Dedifferentiated amniotic fluid mesenchymal stem cell (primary cell): ENCODE data around the gene INAFM2.

ENCODE experiments used
- DNase-seq: peaks from one replicate; pipeline ENCODE4 v3.0.0-alpha.2; 2016; ENCODE audit errors: extremely low spot score

INAFM2 gene

GRCh38 chr15:40343512-40343911 lies 20.0 kb downstream of the INAFM2 start:
- peak; percentile 91 for DNase-seq

- DNase-seq = no peak
Observed at GRCh38 chr15:40344217-40344616, 20.7 kb downstream of the INAFM2 start.

DNA sequence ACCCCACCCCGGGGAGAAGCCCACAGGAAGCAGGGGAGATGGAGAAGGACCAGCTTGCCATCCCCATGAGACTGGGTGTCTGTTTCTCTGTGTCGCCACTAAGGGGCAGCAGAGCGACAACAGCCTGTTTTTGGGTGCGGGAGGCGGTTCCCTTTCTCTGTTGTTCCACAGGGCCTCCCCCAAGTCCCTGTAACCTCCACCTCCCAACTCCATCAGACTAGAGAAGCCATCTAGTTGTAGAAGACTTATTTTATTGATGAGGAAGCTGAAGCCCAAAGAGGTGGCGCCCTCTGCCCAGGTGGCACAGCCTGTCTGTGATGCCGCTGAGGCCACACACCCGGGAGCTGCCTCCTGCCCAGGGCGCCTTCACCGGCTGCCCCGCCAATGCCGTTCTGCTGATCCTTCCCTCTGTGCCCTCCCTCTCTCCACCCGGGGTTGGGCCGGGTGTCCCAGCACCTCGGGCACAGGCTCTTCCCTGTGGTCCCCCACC lies 21.2 kb downstream of the INAFM2 start:
- DNase-seq = peak; percentile 46

DNA sequence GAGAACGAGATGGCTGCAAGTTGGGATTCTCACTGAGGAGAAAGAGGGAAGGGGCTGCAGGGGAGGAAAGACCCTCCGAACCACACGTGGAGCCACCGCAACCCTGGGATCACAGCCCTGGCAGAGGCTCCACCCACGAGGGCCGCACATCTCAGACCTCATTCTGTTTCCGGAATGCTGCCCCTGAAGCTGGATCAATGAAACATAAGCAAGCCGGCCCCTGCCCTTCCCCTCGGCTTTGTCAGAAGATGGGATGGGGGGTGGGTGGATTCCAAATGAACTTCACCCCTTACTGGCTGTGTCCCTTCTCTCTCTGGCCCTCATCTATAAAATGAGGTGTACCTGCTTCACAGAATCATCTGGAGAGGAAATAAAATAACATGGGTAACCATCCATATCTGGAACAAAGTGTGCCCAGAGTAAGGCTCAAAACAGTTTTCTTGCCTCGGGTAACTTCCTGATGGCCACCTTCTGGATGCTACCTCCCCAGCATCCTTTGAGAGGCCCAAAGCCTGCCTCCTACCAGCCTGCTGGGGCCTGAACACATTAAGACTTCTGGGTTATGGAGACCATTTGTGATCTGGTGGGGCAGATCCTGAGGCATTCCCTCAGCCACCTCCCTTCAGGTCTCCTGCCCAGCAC lies 21.9 kb downstream of the INAFM2 start:
- DNase-seq = no peak

GRCh38 chr15:40345867-40346578 lies 22.5 kb downstream of the INAFM2 start:
- DNase-seq = no peak

DNA sequence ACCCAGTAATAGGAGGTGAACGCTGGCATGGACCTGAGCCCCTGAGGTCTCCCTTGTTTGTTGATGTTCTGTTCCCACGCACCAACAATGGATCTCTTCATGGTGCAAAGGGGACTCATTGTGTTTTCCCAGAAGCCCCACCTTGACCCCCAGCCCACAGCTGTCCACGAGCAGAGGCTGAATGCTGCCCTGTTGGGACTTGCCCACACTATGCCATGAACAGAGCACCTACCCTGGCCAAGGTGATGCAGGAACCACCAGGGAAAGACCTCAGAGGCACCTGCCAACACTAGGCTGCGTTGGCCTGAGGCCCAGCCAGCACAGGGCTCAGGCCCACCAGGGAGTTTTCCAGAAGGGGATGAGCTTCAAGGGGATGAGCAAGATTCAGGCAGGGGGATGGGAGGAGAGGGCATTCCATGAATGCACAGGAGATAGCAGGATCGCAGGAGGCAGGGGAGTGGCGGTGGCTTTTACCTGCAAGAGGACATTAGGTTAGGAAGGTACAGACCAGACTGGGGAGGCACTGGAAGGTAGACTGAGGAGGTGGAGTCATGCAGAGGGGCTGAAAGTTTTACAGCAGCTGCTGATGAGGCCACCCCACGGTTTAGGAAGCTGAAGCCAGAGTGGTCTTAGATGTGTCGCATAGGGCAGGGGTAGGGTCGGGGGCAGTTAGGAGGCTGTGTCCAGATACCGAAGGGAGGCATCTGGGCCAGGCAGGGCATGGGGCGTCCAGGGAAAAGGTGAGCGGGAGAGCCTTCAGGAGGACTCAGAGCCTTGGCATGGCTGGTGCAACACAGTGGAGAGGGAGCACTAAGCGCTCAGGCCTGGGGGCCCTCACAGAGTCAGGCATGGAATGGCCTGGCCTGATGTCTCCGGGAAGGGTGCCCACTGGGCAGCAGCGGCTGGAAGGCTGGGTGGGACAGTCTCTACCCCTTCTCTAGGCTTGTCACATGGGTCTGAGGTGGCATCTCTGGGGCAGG lies 23.4 kb downstream of the INAFM2 start:
- DNase-seq = no peak

GRCh38 chr15:40347559-40348473 lies 24.3 kb downstream of the INAFM2 start:
- no peak for DNase-seq

DNA sequence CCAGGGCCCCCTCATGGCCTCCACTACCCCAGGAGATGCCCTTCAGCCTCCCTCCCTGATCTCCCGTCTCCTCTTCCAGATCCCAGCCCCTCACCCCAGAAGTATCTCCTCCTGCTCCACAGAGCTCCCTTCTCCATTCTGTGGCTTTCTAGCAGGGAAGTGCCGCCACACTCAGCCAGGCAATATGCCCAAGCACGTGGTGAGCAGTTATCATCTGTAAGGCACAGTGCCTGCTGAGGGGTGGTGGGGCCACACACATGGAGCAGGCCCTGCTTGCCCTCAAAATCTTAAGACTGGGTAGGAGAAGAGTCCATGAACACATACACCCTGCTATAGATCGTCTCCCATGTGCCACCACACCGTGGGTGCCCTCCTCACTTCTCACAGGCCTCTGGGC lies 25.0 kb downstream of the INAFM2 start:
- no peak for DNase-seq

DNA sequence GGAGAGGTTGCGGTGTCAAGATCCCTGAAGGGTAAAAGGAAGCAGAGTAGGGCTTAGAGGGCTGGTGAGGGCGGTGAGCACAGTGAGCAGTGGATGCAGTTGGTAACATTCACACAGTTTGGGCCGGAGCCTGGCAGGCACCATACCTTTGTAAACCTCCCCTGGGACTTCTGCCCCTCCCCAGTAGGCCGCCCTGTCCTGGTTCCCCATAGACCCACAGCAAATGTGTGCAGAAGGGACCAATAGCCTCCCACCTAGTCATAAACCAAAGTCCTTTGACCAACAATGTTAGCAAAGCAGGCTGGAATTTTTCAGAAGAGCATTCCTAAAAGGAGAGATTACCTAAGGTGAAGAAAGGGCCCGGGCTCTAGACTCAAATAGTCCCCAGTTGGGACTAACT lies 25.7 kb downstream of the INAFM2 start:
- no peak for DNase-seq

GRCh38 chr15:40352281-40352901 lies 28.9 kb downstream of the INAFM2 start:
- no peak for DNase-seq

GRCh38 chr15:40353697-40354096 lies 30.2 kb downstream of the INAFM2 start:
- no peak for DNase-seq

GRCh38 chr15:40354408-40355171 lies 31.1 kb downstream of the INAFM2 start:
- DNase-seq = no peak

GRCh38 chr15:40355976-40356585 lies 32.6 kb downstream of the INAFM2 start:
- DNase-seq = no peak

GRCh38 chr15:40357246-40357645 lies 33.8 kb downstream of the INAFM2 start:
- no peak for DNase-seq

- DNase-seq = peak; percentile 70
Observed at GRCh38 chr15:40357723-40358470, 34.4 kb downstream of the INAFM2 start, which contains the start of gene DISP2. DISP2 (plus strand) TSS chr15:40358219; CDS start chr15:40358322, 103 bp downstream.

GRCh38 chr15:40358471-40359353 lies 35.2 kb downstream of the INAFM2 start:
- no peak for DNase-seq

- no peak for DNase-seq
Observed at GRCh38 chr15:40360015-40360414, 36.5 kb downstream of the INAFM2 start.

DNA sequence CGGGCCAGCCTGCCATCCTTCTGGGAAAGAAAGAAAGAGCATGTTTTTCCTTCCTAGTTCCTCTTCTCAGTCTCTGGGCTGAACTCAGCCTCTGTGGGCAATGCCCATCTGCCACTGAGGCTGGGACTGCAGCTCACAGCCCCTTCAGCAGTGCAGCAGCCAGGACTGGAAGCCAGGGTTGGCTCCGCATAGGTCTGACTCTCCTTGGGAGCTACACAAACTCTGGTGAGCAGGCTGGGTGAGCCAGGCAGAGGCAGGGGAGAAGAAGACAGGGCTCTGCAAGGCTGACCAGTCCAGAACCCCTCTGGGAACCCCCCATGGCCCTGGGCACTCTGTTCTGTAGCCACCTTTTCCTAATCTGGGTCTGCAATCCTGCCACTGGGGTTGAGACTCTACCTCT lies 38.1 kb downstream of the INAFM2 start:
- no peak for DNase-seq
